HG03097 (cell line): ENCODE data around the gene PRMT2.

ENCODE experiments used
- ATAC-seq: cut with Tn5 transposase; IDR thresholded peaks from one replicate; pipeline ENCODE4 v1.9.1; 2021; ENCODE audit not compliant: unreplicated experiment, low FRiP score

Gene PRMT2

GRCh38 chr21:46639489-46640386 lies 4.3 kb downstream of the PRMT2 start:
- ATAC-seq: no peak

- no peak for ATAC-seq
Measured at GRCh38 chr21:46641656-46642055, 6.2 kb downstream of the PRMT2 start.

- no peak for ATAC-seq
Measured at GRCh38 chr21:46643379-46644177, 8.1 kb downstream of the PRMT2 start.

GRCh38 chr21:46645840-46646239 lies 10.4 kb downstream of the PRMT2 start:
- ATAC-seq: no peak

GRCh38 chr21:46646541-46647154 lies 11.2 kb downstream of the PRMT2 start:
- ATAC-seq: no peak

- no peak for ATAC-seq
Measured at GRCh38 chr21:46648539-46648938, 13.1 kb downstream of the PRMT2 start.

- no peak for ATAC-seq
Measured at GRCh38 chr21:46649356-46649755, 13.9 kb downstream of the PRMT2 start.

GRCh38 chr21:46650476-46651098 lies 15.1 kb downstream of the PRMT2 start:
- ATAC-seq: no peak

- ATAC-seq: no peak
Measured at GRCh38 chr21:46651121-46651520, 15.6 kb downstream of the PRMT2 start.

GRCh38 chr21:46655230-46655629 lies 19.8 kb downstream of the PRMT2 start:
- no peak for ATAC-seq

GRCh38 chr21:46656820-46657219 lies 21.3 kb downstream of the PRMT2 start:
- no peak for ATAC-seq

GRCh38 chr21:46660505-46660904 lies 25.0 kb downstream of the PRMT2 start:
- ATAC-seq: no peak

GRCh38 chr21:46661211-46661625 lies 25.7 kb downstream of the PRMT2 start:
- no peak for ATAC-seq

- no peak for ATAC-seq
Measured at GRCh38 chr21:46661642-46662366, 26.3 kb downstream of the PRMT2 start.

- no peak for ATAC-seq
Measured at GRCh38 chr21:46662367-46662654, 26.8 kb downstream of the PRMT2 start.

- ATAC-seq: no peak
Measured at GRCh38 chr21:46662765-46663500, 27.5 kb downstream of the PRMT2 start.

- no peak for ATAC-seq
Measured at GRCh38 chr21:46663754-46664153, 28.3 kb downstream of the PRMT2 start.

GRCh38 chr21:46664316-46664995 lies 29.0 kb downstream of the PRMT2 start:
- no peak for ATAC-seq

GRCh38 chr21:46665566-46665965 lies 30.1 kb downstream of the PRMT2 start:
- no peak for ATAC-seq
